Right atrium auricular region (tissue), 2 donors: ENCODE results near the gene MAPKAPK2. TPM values are rescaled to one million over a fixed set of nuclear protein-coding genes. Genes with fewer than 3 reads are reported as not detected.
"Not testable (repeated sequence)": the region's sequence is repeated elsewhere in the genome, so short reads cannot be mapped to it uniquely, and the experiment has no call there.

Source experiments
- DNase-seq: peaks from one replicate; pipeline ENCODE4 v3.0.0-alpha.2; 2019; ENCODE audit warnings: low spot score
- H3K27ac ChIP-seq, 2 donors: fragments of 200-600 bp; sonication (generic); 1 replicate in 1 of 2; 2 replicates in 1 of 2; pipeline ENCODE4 v1.5.1; 2016 to 2019
- H3K27me3 ChIP-seq, 2 donors: fragments of 200-600 bp; sonication (generic); one replicate each; pipeline versions ENCODE4 v1.5.1 to v1.6.0; 2017 to 2019
- H3K36me3 ChIP-seq: fragments of 200-600 bp; sonication (generic); one replicate; pipeline ENCODE4 v1.5.1; 2016
- H3K4me1 ChIP-seq, 2 donors: fragments of 200-600 bp; sonication (generic); one replicate each; pipeline versions ENCODE4 v1.5.1 to v1.6.0; 2017 to 2019
- H3K4me3 ChIP-seq, 2 donors: fragments of 200-600 bp; sonication (generic); 1 replicate in 1 of 2; 2 replicates in 1 of 2; pipeline ENCODE4 v1.5.1; 2017 to 2019; ENCODE audit warnings: mild to moderate bottlenecking in 1 of 2, moderate library complexity in 1 of 2
- H3K9me3 ChIP-seq, 2 donors: fragments of 200-600 bp; sonication (generic); one replicate each; pipeline ENCODE4 v1.5.1; 2019
- total RNA-seq, 2 donors: library from RNA; depleted of rRNA; stranded (reverse); fragments of >200 nt; gene quantifications; one replicate each; pipeline ENCODE4 v1.1.0, GENCODE V29; 2016
- TF ChIP-seq, protein P1 (sequence below), 2 donors: fragments of 200-600 bp; sonication (generic); IDR thresholded peaks; one replicate each; pipeline ENCODE4 v1.5.1; 2019; ENCODE audit warnings: antibody characterized with exemption in 2 of 2

MAPKAPK2 gene
- total RNA-seq, 2 donors from 2014 or later = 136 to 158 TPM

DNA sequence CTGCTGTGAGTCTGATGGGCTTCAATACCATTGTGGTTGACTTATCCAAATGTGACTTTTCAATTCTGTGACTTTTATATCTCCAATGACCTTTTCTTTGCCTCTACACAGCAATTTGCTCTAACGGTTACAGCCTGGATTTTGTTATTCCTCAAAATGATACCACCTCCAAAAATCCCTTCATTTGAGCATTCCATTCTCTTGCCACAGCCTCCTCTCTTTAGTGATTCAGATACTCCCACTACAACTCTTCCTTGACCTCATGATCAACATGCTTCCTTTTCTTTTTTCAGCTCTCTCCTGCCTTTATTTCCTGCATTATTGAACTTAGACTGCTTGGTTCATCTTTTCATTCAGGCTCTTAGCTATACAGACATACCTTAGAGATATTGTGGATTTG lies 69.3 kb downstream of the MAPKAPK2 start:
- H3K4me1 ChIP-seq = no peaks in the 10 kb centered on the region
- no peaks in the 10 kb centered on the region for H3K36me3 ChIP-seq
- H3K4me3 ChIP-seq = no peak overlapping the region
- H3K27me3 ChIP-seq = no peaks in the 10 kb centered on the region
- DNase-seq = no peak
- no peaks in the 10 kb centered on the region for H3K9me3 ChIP-seq
- TF ChIP-seq, protein P1, sequence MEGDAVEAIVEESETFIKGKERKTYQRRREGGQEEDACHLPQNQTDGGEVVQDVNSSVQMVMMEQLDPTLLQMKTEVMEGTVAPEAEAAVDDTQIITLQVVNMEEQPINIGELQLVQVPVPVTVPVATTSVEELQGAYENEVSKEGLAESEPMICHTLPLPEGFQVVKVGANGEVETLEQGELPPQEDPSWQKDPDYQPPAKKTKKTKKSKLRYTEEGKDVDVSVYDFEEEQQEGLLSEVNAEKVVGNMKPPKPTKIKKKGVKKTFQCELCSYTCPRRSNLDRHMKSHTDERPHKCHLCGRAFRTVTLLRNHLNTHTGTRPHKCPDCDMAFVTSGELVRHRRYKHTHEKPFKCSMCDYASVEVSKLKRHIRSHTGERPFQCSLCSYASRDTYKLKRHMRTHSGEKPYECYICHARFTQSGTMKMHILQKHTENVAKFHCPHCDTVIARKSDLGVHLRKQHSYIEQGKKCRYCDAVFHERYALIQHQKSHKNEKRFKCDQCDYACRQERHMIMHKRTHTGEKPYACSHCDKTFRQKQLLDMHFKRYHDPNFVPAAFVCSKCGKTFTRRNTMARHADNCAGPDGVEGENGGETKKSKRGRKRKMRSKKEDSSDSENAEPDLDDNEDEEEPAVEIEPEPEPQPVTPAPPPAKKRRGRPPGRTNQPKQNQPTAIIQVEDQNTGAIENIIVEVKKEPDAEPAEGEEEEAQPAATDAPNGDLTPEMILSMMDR (IDR thresholded peaks at IDR 0.05) = no peak
- H3K27ac ChIP-seq = no peak overlapping the region

DNA sequence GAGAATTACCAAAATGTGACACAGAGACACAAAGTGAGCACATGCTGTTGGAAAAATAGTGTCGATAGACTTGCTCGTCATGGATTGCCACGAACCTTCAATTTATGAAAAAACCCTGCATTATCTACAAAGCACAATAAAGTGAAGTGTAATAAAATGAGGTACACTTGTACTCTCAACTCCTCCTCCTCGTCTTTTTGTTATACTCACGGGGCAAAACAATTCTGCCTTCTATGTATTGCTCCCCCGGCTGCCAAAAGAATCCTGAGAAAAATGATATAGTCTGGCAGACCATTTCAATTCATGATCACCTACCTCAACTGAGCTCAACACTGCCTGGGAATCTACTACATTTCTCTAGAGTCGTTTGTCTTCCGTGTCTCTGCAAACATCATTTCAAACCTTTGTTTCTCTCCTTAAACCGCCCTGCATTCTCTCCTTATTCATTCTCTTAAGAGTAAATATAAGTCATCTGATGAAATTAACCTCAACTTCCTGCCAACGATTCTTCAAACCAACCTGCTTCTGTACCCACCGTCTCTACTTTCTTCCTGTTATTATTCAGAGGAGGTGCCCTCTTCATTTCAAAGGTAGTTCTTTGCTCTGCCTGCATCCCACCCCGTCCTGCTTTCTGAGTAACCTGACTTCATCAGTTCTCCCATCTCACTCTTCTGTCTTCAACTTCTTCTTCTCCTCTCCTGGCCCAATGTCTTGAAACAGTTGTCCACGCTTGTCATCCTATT lies 73.0 kb downstream of the MAPKAPK2 start:
- no peaks in the 10 kb centered on the region for H3K27me3 ChIP-seq
- no peaks in the 10 kb centered on the region for H3K4me1 ChIP-seq
- H3K27ac ChIP-seq = no peak overlapping the region
- H3K9me3 ChIP-seq = no peaks in the 10 kb centered on the region
- no peaks in the 10 kb centered on the region for H3K36me3 ChIP-seq
- no peak overlapping the region for H3K4me3 ChIP-seq
- DNase-seq = no peak
- TF ChIP-seq, protein P1 (IDR thresholded peaks at IDR 0.05) = no peak

- DNase-seq = no peak
- Histone ChIP-seq H3K27ac (no peak overlapping the region), H3K9me3 (no peaks in the 10 kb centered on the region), H3K4me1 (no peaks in the 10 kb centered on the region), H3K36me3 (no peaks in the 10 kb centered on the region), H3K4me3 (no peak overlapping the region), H3K27me3 (no peaks in the 10 kb centered on the region)
- TF ChIP-seq, protein P1 (IDR thresholded peaks at IDR 0.05) = no peak
Observed at GRCh38 chr1:206760590-206760989, 75.9 kb downstream of the MAPKAPK2 start.

GRCh38 chr1:206761159-206761768 lies 76.6 kb downstream of the MAPKAPK2 start:
- Histone ChIP-seq H3K4me1 (no peaks in the 10 kb centered on the region), H3K4me3 (no peak overlapping the region), H3K27me3 (no peaks in the 10 kb centered on the region), H3K27ac (no peak overlapping the region), H3K9me3 (no peaks in the 10 kb centered on the region), H3K36me3 (no peaks in the 10 kb centered on the region)
- TF ChIP-seq, protein P1 (IDR thresholded peaks at IDR 0.05) = no peak
- DNase-seq = no peak

DNA sequence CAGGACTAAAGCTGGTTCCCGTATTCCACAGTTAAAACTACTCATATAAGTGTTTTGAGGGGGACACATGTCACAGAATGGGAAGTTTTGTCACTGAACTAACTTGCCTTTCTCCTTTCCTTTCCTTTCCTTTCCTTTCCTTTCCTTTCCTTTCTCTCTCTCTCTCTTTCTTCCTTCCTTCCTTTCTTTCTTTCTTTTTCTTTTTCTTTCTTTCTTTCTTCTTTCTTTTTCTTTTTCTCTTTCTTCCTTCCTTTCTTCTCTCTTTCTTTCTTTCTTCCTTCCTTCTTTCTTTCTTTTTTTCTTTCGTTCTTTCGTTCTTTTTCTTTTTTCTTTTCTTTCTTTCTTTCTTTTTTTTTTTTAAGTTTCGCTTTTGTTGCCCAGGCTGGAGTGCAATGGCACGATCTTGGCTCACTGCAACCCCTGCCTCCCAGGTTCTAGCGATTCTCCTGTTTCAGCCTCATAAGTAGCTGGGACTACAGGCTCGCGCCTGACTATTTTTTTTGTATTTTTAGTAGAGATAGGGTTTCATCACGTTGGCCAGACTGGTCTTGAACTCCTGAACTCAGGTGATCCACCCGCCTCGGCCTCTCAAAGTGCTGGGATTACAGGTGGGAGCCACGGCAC lies 78.1 kb downstream of the MAPKAPK2 start:
- not testable (repeated sequence) for H3K9me3 ChIP-seq, H3K27me3 ChIP-seq, H3K4me3 ChIP-seq, H3K36me3 ChIP-seq, H3K4me1 ChIP-seq, DNase-seq, H3K27ac ChIP-seq

DNA sequence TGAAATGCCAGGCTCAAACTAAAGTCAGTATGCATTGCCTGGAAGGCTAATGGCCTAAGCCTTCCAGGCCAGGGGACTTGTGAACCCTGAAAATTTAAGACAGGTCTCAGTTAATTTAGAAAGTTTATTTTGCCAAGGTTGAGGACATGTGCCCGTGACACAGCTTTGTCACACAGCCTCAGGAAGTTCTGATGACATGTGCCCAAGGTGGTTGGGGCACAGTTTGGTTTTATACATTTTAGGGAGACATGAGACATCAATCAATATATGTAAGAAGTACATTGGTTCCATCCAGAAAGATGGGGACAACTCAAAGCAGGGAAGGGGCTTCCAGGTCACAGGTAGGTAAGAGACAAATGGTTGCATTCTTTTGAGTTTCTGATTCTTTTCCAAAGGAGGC lies 81.1 kb downstream of the MAPKAPK2 start:
- DNase-seq, H3K4me1 ChIP-seq: not testable (repeated sequence)

More for the DNA sequence above, 81.1 kb downstream of the MAPKAPK2 start:
- not testable (repeated sequence) for H3K9me3 ChIP-seq, H3K27ac ChIP-seq, H3K36me3 ChIP-seq, H3K27me3 ChIP-seq, H3K4me3 ChIP-seq
